Activated CD4-positive, alpha-beta T cell treated with anti-CD3 and anti-CD28 coated beads for 24 hours (primary cell): ENCODE results near the gene FSIP2.

Source experiments
- DNase-seq, 2 donors: peaks; one replicate each; pipeline ENCODE4 v3.0.0-alpha.2; 2020; ENCODE audit warnings: low read depth in 2 of 2

FSIP2 gene

GRCh38 chr2:185738679-185739472 lies at the start of gene FSIP2:
Gene FSIP2, plus strand, starts transcription at chr2:185738804. Its CDS starts 91 bp downstream, at chr2:185738895.
- peak in 1 of 2 donors; percentile 20 for DNase-seq

GRCh38 chr2:185689906-185690539 lies 48.6 kb upstream of the FSIP2 start:
- DNase-seq, result no peak

GRCh38 chr2:185695711-185696235 lies 42.8 kb upstream of the FSIP2 start:
- no peak for DNase-seq

- DNase-seq, result no peak
Measured at GRCh38 chr2:185700883-185701282, 37.7 kb upstream of the FSIP2 start.

GRCh38 chr2:185734658-185735057 lies 3.9 kb upstream of the FSIP2 start:
- no peak for DNase-seq

- DNase-seq, result no peak
Measured at GRCh38 chr2:185736210-185736609, 2.4 kb upstream of the FSIP2 start.

- no peak for DNase-seq
Measured at GRCh38 chr2:185745864-185746859, 7.6 kb downstream of the FSIP2 start.

GRCh38 chr2:185757356-185757755 lies 18.8 kb downstream of the FSIP2 start:
- DNase-seq, result no peak

- DNase-seq, result no peak
Measured at GRCh38 chr2:185771396-185771795, 32.8 kb downstream of the FSIP2 start.

- no peak for DNase-seq
Measured at GRCh38 chr2:185780890-185781289, 42.3 kb downstream of the FSIP2 start.

GRCh38 chr2:185782223-185782769 lies 43.7 kb downstream of the FSIP2 start:
- no peak for DNase-seq

- DNase-seq, result no peak
Measured at GRCh38 chr2:185785156-185785555, 46.6 kb downstream of the FSIP2 start.

GRCh38 chr2:185785851-185786473 lies 47.4 kb downstream of the FSIP2 start:
- DNase-seq, result no peak

- no peak for DNase-seq
Measured at GRCh38 chr2:185787227-185788145, 48.9 kb downstream of the FSIP2 start.

- no peak for DNase-seq
Measured at GRCh38 chr2:185790361-185790760, 51.8 kb downstream of the FSIP2 start.

- no peak for DNase-seq
Measured at GRCh38 chr2:185793532-185794345, 55.1 kb downstream of the FSIP2 start.

- DNase-seq, result no peak
Measured at GRCh38 chr2:185796758-185797157, 58.2 kb downstream of the FSIP2 start.

- no peak for DNase-seq
Measured at GRCh38 chr2:185802926-185803325, 64.3 kb downstream of the FSIP2 start.

- no peak for DNase-seq
Measured at GRCh38 chr2:185806783-185807182, 68.2 kb downstream of the FSIP2 start.
